ENCODE results near the gene MTURN. TPM values are rescaled to one million over a fixed set of nuclear protein-coding genes. Genes with fewer than 3 reads are reported as not detected.

MTURN gene
- total RNA-seq, 6 experiments from 2014 or later, result 2.2 to 5.2 (median 2.9) TPM

GRCh38 chr7:30155481-30155880 is 20.7 kb downstream of the MTURN start:
- Histone ChIP-seq H3K4me1 (no peaks in the 10 kb centered on the region), H3K9me3 (no peaks in the 10 kb centered on the region), H3K27ac (no peak overlapping the region), H3K27me3 (no peaks in the 10 kb centered on the region), H3K36me3 (no peaks in the 10 kb centered on the region), H3K4me3 (no peak overlapping the region)
- ATAC-seq (no peak), DNase-seq (no peak)
- no peak for TF ChIP-seq CTCF (IDR thresholded peaks at IDR 0.05)
- no peak for TF ChIP-seq POLR2A (IDR thresholded peaks at IDR 0.05)
- intact Hi-C loops (cut with DNase I), result no loop called here
- no CpG with 5 or more reads among the region's 8 CpGs for WGBS (ENCODE audit: insufficient coverage, low coverage, low lambda C conversion rate, missing lambda C conversion rate)

GRCh38 chr7:30157204-30157603 is 22.4 kb downstream of the MTURN start:
- Histone ChIP-seq H3K27me3 (no peaks in the 10 kb centered on the region), H3K4me3 (no peak overlapping the region), H3K4me1 (no peaks in the 10 kb centered on the region), H3K9me3 (no peaks in the 10 kb centered on the region), H3K36me3 (no peaks in the 10 kb centered on the region), H3K27ac (no peak overlapping the region)
- DNase-seq, result no peak
- whole genome bisulfite sequencing (ENCODE audit: insufficient coverage, low coverage, low lambda C conversion rate, missing lambda C conversion rate), result 93% methylated on average over 5 of the region's 9 CpGs
- intact Hi-C loops (cut with DNase I), result no loop called here
- no peak for ATAC-seq
- TF ChIP-seq CTCF (IDR thresholded peaks at IDR 0.05), result no peak
- no peak for TF ChIP-seq POLR2A (IDR thresholded peaks at IDR 0.05)

GRCh38 chr7:30159163-30159562 is 24.4 kb downstream of the MTURN start:
- TF ChIP-seq POLR2A (IDR thresholded peaks at IDR 0.05), result no peak
- no peak for TF ChIP-seq CTCF (IDR thresholded peaks at IDR 0.05)
- ATAC-seq (no peak), DNase-seq (no peak)
- 79% methylated on average over 4 of the region's 4 CpGs for WGBS (ENCODE audit: insufficient coverage, low coverage, low lambda C conversion rate, missing lambda C conversion rate)
- intact Hi-C loops (cut with DNase I), result no loop called here
- no peaks in the 10 kb centered on the region for H3K27me3 ChIP-seq
- H3K27ac ChIP-seq, result no peak overlapping the region
- H3K36me3 ChIP-seq, result no peaks in the 10 kb centered on the region
- peaks cover 0 to 4% (median 0%) of the 10 kb centered on the region in 4 donors for H3K4me1 ChIP-seq
- H3K4me3 ChIP-seq, result no peak overlapping the region
- H3K9me3 ChIP-seq, result no peaks in the 10 kb centered on the region

- DNase-seq, result no peak
- intact Hi-C loops (cut with DNase I), result no loop called here
- Histone ChIP-seq H3K36me3 (no peaks in the 10 kb centered on the region), H3K9me3 (no peaks in the 10 kb centered on the region), H3K4me3 (no peak overlapping the region), H3K4me1 (peaks cover 0 to 9% (median 2%) of the 10 kb centered on the region in 4 donors), H3K27ac (no peak overlapping the region), H3K27me3 (no peaks in the 10 kb centered on the region)
- 45% methylated on average over 6 of the region's 6 CpGs for WGBS (ENCODE audit: insufficient coverage, low coverage, low lambda C conversion rate, missing lambda C conversion rate)
- peak; percentile 27 to 38 (median 36) for ATAC-seq
- TF ChIP-seq CTCF (IDR thresholded peaks at IDR 0.05), result peak in 1 of 4 donors; percentile 12
- TF ChIP-seq POLR2A (IDR thresholded peaks at IDR 0.05), result no peak
Observed at GRCh38 chr7:30159698-30160143, 24.9 kb downstream of the MTURN start.

- Histone ChIP-seq H3K36me3 (no peaks in the 10 kb centered on the region), H3K4me1 (peaks cover 0 to 13% (median 5%) of the 10 kb centered on the region in 4 donors), H3K27ac (no peak overlapping the region), H3K27me3 (no peaks in the 10 kb centered on the region), H3K4me3 (no peak overlapping the region), H3K9me3 (no peaks in the 10 kb centered on the region)
- intact Hi-C loops (cut with DNase I), result no loop called here
- no peak for TF ChIP-seq CTCF (IDR thresholded peaks at IDR 0.05)
- no peak for TF ChIP-seq POLR2A (IDR thresholded peaks at IDR 0.05)
- ATAC-seq, result no peak
- 79% methylated on average over 2 of the region's 2 CpGs for WGBS (ENCODE audit: insufficient coverage, low coverage, low lambda C conversion rate, missing lambda C conversion rate)
- no peak for DNase-seq
Observed at GRCh38 chr7:30160329-30160728, 25.5 kb downstream of the MTURN start.

Data from right lobe of liver (tissue), 6 donors.